HepG2 (cell line): ENCODE measurements around the gene DYNC2I2. TPM values are rescaled to one million over a fixed set of nuclear protein-coding genes. Genes with fewer than 3 reads are reported as not detected.

Experiments used
- GABPA ChIP-seq, 2 experiments: IDR thresholded peaks; 2 replicates each; pipeline ENCODE4 v1.6.1; 2011 to 2016; ENCODE audit warnings: low read depth in 2 of 2, low read length in 1 of 2, missing biosample characterization in 1 of 2, missing genetic modification characterization in 1 of 2
- GMEB2 ChIP-seq: IDR thresholded peaks from 2 replicates; pipeline ENCODE4 v1.6.1; 2016; ENCODE audit warnings: missing biosample characterization, missing genetic modification reagents, low read depth
- HOMEZ ChIP-seq: IDR thresholded peaks from 2 replicates; pipeline ENCODE4 v1.6.1; 2016; ENCODE audit warnings: low read depth
- JUNB ChIP-seq: sonication (generic); formaldehyde crosslinking; IDR thresholded peaks from 2 replicates; pipeline ENCODE4 v1.8.0; 2022; ENCODE audit warnings: missing genetic modification reagents, mild to moderate bottlenecking, borderline replicate concordance
- MAFG ChIP-seq: sonication (generic); formaldehyde crosslinking; IDR thresholded peaks from 2 replicates; pipeline ENCODE4 v1.5.1; 2020; ENCODE audit warnings: mild to moderate bottlenecking, missing genetic modification reagents
- MIER3 ChIP-seq: IDR thresholded peaks from 2 replicates; pipeline ENCODE4 v1.6.1; 2016; ENCODE audit warnings: missing compliant biosample characterization, borderline replicate concordance
- NR2F2 ChIP-seq: IDR thresholded peaks from 2 replicates; pipeline ENCODE4 v1.6.1; 2012; ENCODE audit warnings: low read depth, inconsistent platforms, borderline replicate concordance
- PHF5A ChIP-seq: IDR thresholded peaks from one replicate; pipeline ENCODE4 v1.6.1; 2018; ENCODE audit warnings: low read depth, missing genetic modification reagents; ENCODE audit not compliant: unreplicated experiment
- PRDM4 ChIP-seq: sonication (generic); formaldehyde crosslinking; IDR thresholded peaks from 2 replicates; pipeline ENCODE4 v1.9.0; 2021; ENCODE audit warnings: missing genetic modification reagents, borderline replicate concordance
- SMARCE1 ChIP-seq: fragments of 450-650 bp; IDR thresholded peaks from 2 replicates; pipeline ENCODE4 v1.6.1; 2017; ENCODE audit warnings: borderline replicate concordance
- TBX2 ChIP-seq: sonication (generic); formaldehyde crosslinking; IDR thresholded peaks from 2 replicates; pipeline ENCODE4 v1.5.0; 2020; ENCODE audit warnings: missing genetic modification reagents, mild to moderate bottlenecking, borderline replicate concordance
- THYN1 ChIP-seq: sonication (generic); formaldehyde crosslinking; IDR thresholded peaks from 2 replicates; pipeline ENCODE4 v1.8.1; 2023; ENCODE audit warnings: low read depth, mild to moderate bottlenecking, moderate library complexity, missing genetic modification reagents, borderline replicate concordance
- ZNF34 ChIP-seq: sonication (generic); formaldehyde crosslinking; IDR thresholded peaks from 2 replicates; pipeline ENCODE4 v1.4.0; 2020; ENCODE audit warnings: mild to moderate bottlenecking, missing genetic modification reagents, borderline replicate concordance
- ZNF609 ChIP-seq: sonication (generic); formaldehyde crosslinking; IDR thresholded peaks from 2 replicates; pipeline ENCODE4 v1.4.0; 2020; ENCODE audit warnings: mild to moderate bottlenecking, missing genetic modification reagents, borderline replicate concordance
- ZNF704 ChIP-seq: sonication (generic); formaldehyde crosslinking; IDR thresholded peaks from 2 replicates; pipeline ENCODE4 v1.8.1; 2023; ENCODE audit warnings: mild to moderate bottlenecking, inconsistent platforms, moderate library complexity, missing genetic modification reagents, borderline replicate concordance
- ZNF737 ChIP-seq: sonication (generic); formaldehyde crosslinking; IDR thresholded peaks from 2 replicates; pipeline ENCODE4 v1.5.0; 2020; ENCODE audit warnings: missing genetic modification reagents, mild to moderate bottlenecking, borderline replicate concordance
- polyA plus RNA-seq, 8 experiments: library from polyadenylated mRNA; depleted of rRNA in 3 of 8; stranded (reverse) in 7 of 8; unstranded in 1 of 8; fragments of >200 nt; fragmentation: Illumina TruSeq in 4 of 8; extraction: Trizol in 4 of 8; gene quantifications; 2 replicates each; pipeline versions ENCODE4 v1.2.1 to v1.2.3, GENCODE V29; 2011 to 2016; ENCODE audit warnings: low read depth in 4 of 8, missing spikeins in 1 of 8, mixed read lengths in 1 of 8; ENCODE audit not compliant: insufficient read depth in 1 of 8
- total RNA-seq, 5 experiments: library from RNA; depleted of rRNA; stranded (reverse); fragments of >200 nt; fragmentation: Illumina TruSeq; extraction: Trizol; gene quantifications; 2 replicates each; pipeline ENCODE4 v1.2.3, GENCODE V29; 2016; ENCODE audit warnings: low read depth in 1 of 5

Gene DYNC2I2
- total and polyA plus RNA-seq, 2 of the 13 experiments (the other 11 are each of a cell fraction or from before 2014, with no cell fraction given), result 13.7 to 40.2 TPM

GRCh38 chr9:128688501-128689292, 32.0 kb upstream of the DYNC2I2 start, which contains the start of gene SET (continued):
- TF ChIP-seq TBX2 (peak; percentile 51; the same call in 1 of the 2 replicates), ZNF609 (CRISPR knock-in tag) (no peak), MIER3 (no peak), SMARCE1 (no peak), ZNF737 (CRISPR knock-in tag) (no peak), GMEB2 (CRISPR knock-in tag) (no peak; the same call in 1 of the 2 replicates), ZNF34 (CRISPR knock-in tag) (no peak), NR2F2 (no peak), PRDM4 (CRISPR knock-in tag) (no peak), JUNB (no peak), GABPA (IDR thresholded peaks at IDR 0.05; ENCODE audit: low read depth, low read length) (no peak), GABPA (CRISPR knock-in tag; IDR thresholded peaks at IDR 0.05; ENCODE audit: low read depth) (no peak), PHF5A (no peak), MAFG (CRISPR knock-in tag) (no peak), HOMEZ (CRISPR knock-in tag) (no peak), THYN1 (CRISPR knock-in tag) (no peak), ZNF704 (CRISPR knock-in tag) (no peak)
